Tibial artery (tissue), 4 donors: ENCODE measurements around the gene ASCL5.
A peak's percentile ranks its signal among the peaks of the same experiment; 100 is the strongest.

Experiments used
- DNase-seq, 2 donors: peaks; one replicate each; pipeline ENCODE4 v3.0.0-alpha.2; 2019
- H3K27ac ChIP-seq, 2 donors: fragments of 200-600 bp; sonication (generic) in 1 of 2; 1 replicate in 1 of 2; 2 replicates in 1 of 2; pipeline ENCODE4 v1.5.1; 2018 to 2019; ENCODE audit warnings: mild to moderate bottlenecking in 1 of 2
- H3K27me3 ChIP-seq, 2 donors: fragments of 200-600 bp; sonication (generic) in 1 of 2; one replicate each; pipeline versions ENCODE4 v1.5.1 to v1.6.0; 2016 to 2019
- H3K36me3 ChIP-seq, 3 donors: fragments of 200-600 bp; sonication (generic) in 2 of 3; one replicate each; pipeline ENCODE4 v1.5.1; 2016 to 2019; ENCODE audit warnings: mild to moderate bottlenecking in 2 of 3
- H3K4me1 ChIP-seq, 4 donors: fragments of 200-600 bp; sonication (generic) in 2 of 4; 1 replicate in 3 of 4; 2 replicates in 1 of 4; pipeline ENCODE4 v1.5.1; 2016 to 2019
- H3K4me3 ChIP-seq, 2 donors: fragments of 200-600 bp; sonication (generic) in 1 of 2; 1 replicate in 1 of 2; 2 replicates in 1 of 2; pipeline ENCODE4 v1.5.1; 2018 to 2019; ENCODE audit warnings: mild to moderate bottlenecking in 2 of 2
- H3K9me3 ChIP-seq, 3 donors: fragments of 200-600 bp; sonication (generic) in 1 of 3; one replicate each; pipeline ENCODE4 v1.5.1; 2016 to 2019
- intact Hi-C: fragments of 100-400 bp; cut with DNase I; formaldehyde crosslinking; loops from one replicate; pipeline ENCODE4 v1.15.0; 2023; ENCODE audit warnings: low total_unique reads
- TF ChIP-seq, protein P1 (sequence below), 2 experiments: fragments of 200-600 bp in 1 of 2; fragments of 450-650 bp in 1 of 2; IDR thresholded peaks; one replicate each; pipeline ENCODE4 v1.5.1; 2017 to 2019; ENCODE audit warnings: antibody characterized with exemption in 2 of 2, mild to moderate bottlenecking in 1 of 2, moderate library complexity in 1 of 2

The ASCL5 gene

GRCh38 chr1:201085902-201086735 is 40.9 kb downstream of the ASCL5 start:
- DNase-seq: peak in 1 of 2 donors; percentile 52
- H3K36me3 ChIP-seq: no peaks in the 10 kb centered on the region
- H3K27ac ChIP-seq: no peak overlapping the region
- H3K4me1 ChIP-seq: no peaks in the 10 kb centered on the region
- intact Hi-C loops: loop anchor here (2.0 kb wide), 1 partner anchor 29 kb away; no protein-coding TSS in a partner anchor
- H3K4me3 ChIP-seq: no peak overlapping the region
- no peaks in the 10 kb centered on the region for H3K9me3 ChIP-seq
- TF ChIP-seq, protein P1, sequence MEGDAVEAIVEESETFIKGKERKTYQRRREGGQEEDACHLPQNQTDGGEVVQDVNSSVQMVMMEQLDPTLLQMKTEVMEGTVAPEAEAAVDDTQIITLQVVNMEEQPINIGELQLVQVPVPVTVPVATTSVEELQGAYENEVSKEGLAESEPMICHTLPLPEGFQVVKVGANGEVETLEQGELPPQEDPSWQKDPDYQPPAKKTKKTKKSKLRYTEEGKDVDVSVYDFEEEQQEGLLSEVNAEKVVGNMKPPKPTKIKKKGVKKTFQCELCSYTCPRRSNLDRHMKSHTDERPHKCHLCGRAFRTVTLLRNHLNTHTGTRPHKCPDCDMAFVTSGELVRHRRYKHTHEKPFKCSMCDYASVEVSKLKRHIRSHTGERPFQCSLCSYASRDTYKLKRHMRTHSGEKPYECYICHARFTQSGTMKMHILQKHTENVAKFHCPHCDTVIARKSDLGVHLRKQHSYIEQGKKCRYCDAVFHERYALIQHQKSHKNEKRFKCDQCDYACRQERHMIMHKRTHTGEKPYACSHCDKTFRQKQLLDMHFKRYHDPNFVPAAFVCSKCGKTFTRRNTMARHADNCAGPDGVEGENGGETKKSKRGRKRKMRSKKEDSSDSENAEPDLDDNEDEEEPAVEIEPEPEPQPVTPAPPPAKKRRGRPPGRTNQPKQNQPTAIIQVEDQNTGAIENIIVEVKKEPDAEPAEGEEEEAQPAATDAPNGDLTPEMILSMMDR (IDR thresholded peaks at IDR 0.05): peak; percentile 52 to 53
- peaks cover 0 to 14% of the 10 kb centered on the region in 2 donors for H3K27me3 ChIP-seq

GRCh38 chr1:201084295-201084694 is 42.7 kb downstream of the ASCL5 start:
- peaks cover 0 to 12% of the 10 kb centered on the region in 2 donors for H3K27me3 ChIP-seq
- intact Hi-C loops: loop anchor here (5.0 kb wide), 1 partner anchor 118 kb away; no protein-coding TSS in a partner anchor
- no peaks in the 10 kb centered on the region for H3K4me1 ChIP-seq
- H3K36me3 ChIP-seq: no peaks in the 10 kb centered on the region
- H3K4me3 ChIP-seq: no peak overlapping the region
- TF ChIP-seq, protein P1 (IDR thresholded peaks at IDR 0.05): no peak
- no peak overlapping the region for H3K27ac ChIP-seq
- H3K9me3 ChIP-seq: no peaks in the 10 kb centered on the region
- no peak for DNase-seq

DNA sequence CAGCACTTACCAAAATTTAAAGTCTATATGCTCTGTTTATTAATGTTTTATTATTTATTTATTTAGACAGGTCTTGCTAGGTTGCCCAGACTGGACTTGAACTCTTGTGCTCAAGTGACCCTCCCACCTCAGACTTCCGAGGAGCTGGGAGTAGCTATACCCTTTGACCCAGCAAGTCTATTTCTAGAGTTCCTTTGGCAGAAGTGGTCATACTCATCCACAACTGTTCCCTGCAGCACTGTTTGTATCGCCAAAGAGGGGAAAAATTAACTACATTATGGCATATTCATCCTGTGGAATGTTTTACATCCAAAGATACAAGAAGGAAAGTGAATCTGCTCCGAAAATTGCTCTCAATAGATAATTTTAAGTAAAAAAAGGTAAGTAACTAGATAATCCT is 43.2 kb downstream of the ASCL5 start:
- intact Hi-C loops: loop anchor here (5.0 kb wide), 1 partner anchor 119 kb away; no protein-coding TSS in a partner anchor
- no peaks in the 10 kb centered on the region for H3K4me1 ChIP-seq
- H3K9me3 ChIP-seq: no peaks in the 10 kb centered on the region
- peaks cover 0 to 8% of the 10 kb centered on the region in 2 donors for H3K27me3 ChIP-seq
- DNase-seq: no peak
- TF ChIP-seq, protein P1 (IDR thresholded peaks at IDR 0.05): no peak
- no peaks in the 10 kb centered on the region for H3K36me3 ChIP-seq
- H3K4me3 ChIP-seq: no peak overlapping the region
- H3K27ac ChIP-seq: no peak overlapping the region

DNA sequence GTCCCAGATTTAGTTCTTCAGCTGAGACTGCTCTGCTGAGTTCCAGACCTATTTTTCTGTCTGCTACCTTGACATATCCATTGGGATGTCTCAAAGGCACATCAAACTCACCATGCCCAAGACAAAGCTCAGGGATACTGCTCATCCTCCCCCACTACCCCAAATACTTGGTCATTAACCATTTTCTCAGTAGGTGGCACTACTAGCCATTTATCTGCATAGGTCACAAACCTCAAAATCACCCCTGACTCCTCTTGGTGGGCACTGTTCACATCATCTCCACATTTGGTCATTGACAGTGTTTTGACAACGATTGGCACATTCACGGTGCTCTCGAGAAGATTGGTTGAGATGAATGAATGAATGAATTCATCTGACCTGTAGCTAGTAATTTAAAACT is 46.8 kb downstream of the ASCL5 start:
- TF ChIP-seq, protein P1 (IDR thresholded peaks at IDR 0.05): no peak
- H3K27ac ChIP-seq: no peak overlapping the region
- H3K9me3 ChIP-seq: no peaks in the 10 kb centered on the region
- no peak for DNase-seq
- peaks cover 0 to under 1% of the 10 kb centered on the region in 2 donors for H3K27me3 ChIP-seq
- no peaks in the 10 kb centered on the region for H3K4me1 ChIP-seq
- H3K36me3 ChIP-seq: no peaks in the 10 kb centered on the region
- no peak overlapping the region for H3K4me3 ChIP-seq
- intact Hi-C loops: loop anchor here (5.0 kb wide), 1 partner anchor 122 kb away; no protein-coding TSS in a partner anchor

DNA sequence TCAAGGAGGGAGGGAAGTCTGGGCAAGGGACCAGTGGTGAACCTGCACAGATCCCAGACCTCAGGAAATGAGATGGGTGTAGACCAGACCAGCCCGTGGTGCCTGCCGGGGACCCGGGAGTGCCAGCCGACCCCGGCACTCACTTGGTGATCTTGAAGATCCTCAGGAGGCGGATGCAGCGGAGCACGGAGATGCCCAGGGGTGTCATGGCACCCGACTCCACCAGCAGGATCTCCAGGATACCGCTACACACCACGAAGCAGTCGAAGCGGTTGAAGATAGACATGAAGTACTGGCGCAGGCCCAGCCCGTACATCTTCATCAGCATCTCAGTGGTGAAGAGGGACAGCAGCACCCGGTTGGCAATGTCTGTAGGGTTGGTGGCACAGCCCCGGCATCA is 49.2 kb downstream of the ASCL5 start:
- Histone ChIP-seq H3K9me3 (no peaks in the 10 kb centered on the region), H3K27me3 (no peaks in the 10 kb centered on the region), H3K36me3 (no peaks in the 10 kb centered on the region), H3K4me1 (no peaks in the 10 kb centered on the region), H3K27ac (no peak overlapping the region), H3K4me3 (no peak overlapping the region)
- DNase-seq: no peak
- TF ChIP-seq, protein P1 (IDR thresholded peaks at IDR 0.05): no peak
- intact Hi-C loops: no loop called here
